Inflammatory macrophage treated with lipopolysaccharide for 4 hours (primary cell): ENCODE data around the gene HHAT.

Experiments
- DNase-seq: peaks from one replicate; pipeline ENCODE4 v3.0.0-alpha.2; 2020

The HHAT gene

DNA sequence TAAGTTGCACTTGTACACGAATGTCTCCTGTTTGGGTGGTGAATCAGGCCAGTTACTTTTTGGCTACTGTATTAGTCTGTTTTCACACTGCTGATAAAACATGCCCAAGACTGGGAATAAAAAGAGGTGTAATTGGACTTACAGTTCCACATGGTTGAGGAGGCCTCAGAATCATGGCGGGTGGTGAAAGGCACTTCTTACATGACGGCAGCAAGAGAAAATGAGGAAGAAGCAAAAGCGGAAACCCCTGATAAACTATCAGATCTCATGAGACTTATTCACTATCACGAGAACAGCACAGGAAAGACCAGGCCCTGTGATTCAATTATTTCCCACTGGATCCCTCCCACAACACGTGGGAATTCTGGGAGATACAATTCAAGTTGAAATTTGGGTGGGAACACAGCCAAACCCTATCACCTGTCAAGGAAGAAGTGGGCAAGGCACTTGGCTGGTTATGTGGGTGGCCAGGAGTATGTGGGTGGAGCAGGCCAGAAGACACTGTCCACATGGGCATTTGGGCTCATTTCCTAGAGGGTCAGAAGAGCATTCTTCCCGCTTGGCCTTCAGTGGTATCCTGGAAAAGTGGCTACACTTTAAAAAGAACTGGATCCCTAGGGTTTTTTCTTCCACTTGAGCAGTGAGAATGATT lies 228.8 kb downstream of the HHAT start:
- DNase-seq = no peak

- no peak for DNase-seq
Measured at GRCh38 chr1:210558302-210558701, 229.6 kb downstream of the HHAT start.

DNA sequence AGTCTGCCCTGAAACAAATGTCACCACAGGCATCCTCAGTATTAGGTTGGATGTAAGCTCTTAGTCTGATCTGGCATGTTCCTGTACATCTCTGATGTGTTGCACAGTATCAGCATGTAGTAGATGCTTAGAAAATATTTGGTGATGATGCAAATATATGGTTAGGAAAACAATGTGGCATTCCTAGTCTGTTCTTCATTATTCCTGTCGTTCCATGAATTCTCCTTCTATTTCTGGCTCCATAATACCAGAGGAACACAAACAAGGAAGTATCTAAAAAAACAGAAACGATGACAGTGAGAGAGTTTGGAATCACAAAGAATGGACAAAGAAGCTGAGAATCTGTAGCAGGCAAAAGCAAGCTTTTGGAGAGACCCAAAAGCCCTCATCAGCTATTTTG lies 236.6 kb downstream of the HHAT start:
- DNase-seq = no peak

DNA sequence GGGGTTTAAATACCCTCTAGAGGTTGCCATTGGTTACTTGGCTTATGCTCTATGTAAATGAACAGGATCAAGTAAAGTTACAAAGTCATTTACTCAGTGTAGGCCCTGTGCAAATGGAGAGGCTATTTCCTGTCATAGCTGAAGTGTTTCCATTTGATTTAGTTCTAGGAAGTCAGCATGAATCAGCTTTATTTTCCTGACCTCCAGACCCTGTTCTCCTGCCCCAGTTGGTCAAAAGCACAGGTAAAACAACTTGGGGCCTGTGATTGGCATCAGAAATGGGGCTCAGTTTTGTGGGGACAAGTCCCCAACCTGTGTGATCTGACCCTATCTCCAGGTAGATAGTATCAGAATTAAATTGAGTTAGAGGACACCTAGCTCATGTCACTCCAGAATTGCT lies 239.9 kb downstream of the HHAT start:
- DNase-seq = no peak

DNA sequence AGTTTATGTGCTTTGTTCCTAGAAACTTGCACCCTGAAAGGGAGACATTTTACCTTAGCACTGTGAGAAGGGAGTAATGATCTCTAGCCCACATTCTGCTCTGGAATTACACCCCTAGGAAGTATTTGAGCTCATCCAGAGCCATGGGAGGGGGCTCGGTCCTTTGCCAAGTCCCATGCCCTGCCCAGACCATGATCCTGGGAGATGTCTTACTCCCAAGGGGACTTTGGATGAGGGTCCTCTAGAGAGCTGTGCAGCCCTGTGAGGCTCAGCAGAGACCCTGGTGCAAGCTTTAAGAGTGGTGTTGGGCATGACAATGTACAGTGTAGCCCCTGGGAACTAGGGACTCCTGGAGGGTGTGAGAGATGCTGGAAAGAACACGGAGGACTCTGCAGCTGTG lies 241.4 kb downstream of the HHAT start:
- DNase-seq = no peak

DNA sequence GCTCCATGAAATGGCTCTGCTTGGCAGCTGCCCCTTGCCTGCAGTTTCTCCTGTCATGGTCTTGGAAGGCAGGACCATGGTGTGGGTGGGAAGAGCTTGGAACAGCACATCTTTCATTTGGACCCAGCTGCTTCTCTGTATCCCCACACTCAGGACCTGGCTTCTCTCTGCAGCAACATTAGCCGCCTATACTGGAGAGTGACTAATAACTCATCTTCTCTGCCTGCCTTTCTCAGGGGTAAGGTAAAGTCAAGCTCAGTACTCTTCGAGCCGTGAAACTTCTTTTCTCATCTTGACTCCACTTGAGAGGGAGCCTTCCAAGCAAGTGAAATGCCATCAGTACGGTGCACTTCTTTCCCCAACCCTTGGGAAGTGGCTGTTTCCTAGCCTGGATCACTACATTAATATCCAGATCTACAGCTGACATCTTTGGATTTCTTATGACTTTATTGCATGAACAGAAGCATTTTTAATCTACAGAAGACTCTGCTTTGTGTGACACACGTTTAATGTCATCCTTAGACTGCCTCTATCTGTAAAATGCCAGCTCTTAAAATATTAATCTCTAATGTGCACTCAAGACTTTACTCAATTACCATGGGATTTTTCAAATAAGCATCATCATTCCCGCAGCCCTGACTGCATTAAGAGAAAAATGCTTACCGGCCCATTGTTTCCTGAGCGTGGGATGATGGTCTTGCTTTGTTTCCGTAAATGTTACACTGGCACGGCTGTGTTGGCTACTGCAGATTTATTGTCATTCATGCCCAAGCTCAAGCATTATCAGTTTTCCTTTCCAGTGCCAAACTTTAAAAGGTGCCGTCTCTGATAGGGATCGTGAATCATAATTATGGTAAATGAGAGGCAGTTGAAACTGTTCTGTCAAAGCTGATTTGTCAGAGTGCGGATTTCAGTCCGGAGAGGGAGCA lies 242.9 kb downstream of the HHAT start:
- no peak for DNase-seq

GRCh38 chr1:210573141-210573540 lies 244.4 kb downstream of the HHAT start:
- DNase-seq = no peak

- DNase-seq = no peak
Measured at GRCh38 chr1:210582205-210582970, 253.7 kb downstream of the HHAT start.

DNA sequence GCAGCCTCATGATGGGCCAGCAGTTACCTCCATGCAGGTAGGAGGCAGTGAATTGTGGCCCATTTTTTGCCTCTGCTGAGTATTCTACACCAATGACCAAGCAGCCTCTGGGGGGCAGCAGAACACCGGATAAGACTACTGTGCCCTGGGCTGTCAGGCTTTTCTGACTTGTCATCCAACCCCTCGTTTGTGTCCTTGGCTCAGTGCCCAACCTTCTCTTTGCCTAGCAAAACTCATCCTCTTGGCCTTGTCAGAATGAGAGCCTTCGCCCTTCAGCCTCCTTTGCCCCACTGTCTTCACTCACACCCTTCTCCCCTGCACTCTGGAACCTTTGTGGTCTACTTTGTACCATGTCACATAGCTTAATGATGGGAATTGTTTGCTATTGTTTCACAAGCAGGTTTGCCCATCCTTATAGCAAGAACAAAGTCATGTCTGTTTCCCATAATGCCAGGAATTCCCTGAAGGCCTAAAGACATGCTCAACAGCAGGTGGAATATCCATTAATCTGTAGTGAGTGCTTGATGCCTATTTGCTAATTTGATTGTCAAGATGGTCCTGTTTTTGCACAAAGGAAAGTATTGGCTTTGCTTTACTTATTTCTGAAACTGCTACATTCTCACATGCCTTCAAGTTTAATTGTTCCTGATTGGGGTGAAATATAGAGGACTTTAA lies 255.9 kb downstream of the HHAT start:
- DNase-seq = peak; percentile 54

- no peak for DNase-seq
Measured at GRCh38 chr1:210586771-210587170, 258.1 kb downstream of the HHAT start.

GRCh38 chr1:210587566-210587965 lies 258.9 kb downstream of the HHAT start:
- DNase-seq = no peak

- no peak for DNase-seq
Measured at GRCh38 chr1:210588357-210588756, 259.7 kb downstream of the HHAT start.

- no peak for DNase-seq
Measured at GRCh38 chr1:210588946-210589345, 260.2 kb downstream of the HHAT start.

DNA sequence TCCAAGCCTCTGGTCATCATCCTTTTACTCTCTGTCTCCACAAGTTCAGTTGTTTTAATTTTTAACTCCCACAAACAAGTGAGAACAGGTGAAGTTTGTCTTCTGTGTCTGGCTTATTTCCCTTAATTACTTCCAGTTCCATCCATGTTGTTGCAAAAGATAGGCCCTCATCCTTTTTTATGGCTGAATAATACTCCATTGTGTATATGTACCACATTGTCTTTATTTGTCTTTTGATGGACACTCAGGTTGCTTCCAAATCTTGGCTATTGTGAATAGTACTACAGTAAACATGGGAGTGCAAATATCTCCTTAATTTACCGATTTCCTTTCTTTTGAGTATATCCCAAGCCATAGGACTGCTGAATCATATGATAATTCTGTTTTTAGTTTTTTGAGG lies 262.5 kb downstream of the HHAT start:
- no peak for DNase-seq

DNA sequence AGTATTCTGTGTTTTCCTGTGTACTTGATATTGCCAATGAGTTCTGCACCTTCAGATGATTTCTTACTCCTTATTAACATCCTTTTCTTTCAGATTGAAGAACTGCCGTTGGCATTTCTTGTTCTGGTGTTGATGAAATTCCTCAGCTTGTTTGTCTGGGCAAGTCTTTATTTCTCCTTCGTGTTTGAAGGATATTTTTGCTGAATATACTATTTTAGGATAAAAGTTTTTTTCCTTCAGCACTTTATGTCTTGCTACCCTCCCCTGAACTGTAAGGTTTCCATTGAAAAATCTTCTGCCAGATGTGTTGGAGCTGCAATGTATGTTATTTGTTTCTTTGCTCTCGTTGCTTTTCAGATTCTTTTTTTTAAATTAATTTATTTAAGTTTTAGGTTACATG lies 265.9 kb downstream of the HHAT start:
- no peak for DNase-seq

DNA sequence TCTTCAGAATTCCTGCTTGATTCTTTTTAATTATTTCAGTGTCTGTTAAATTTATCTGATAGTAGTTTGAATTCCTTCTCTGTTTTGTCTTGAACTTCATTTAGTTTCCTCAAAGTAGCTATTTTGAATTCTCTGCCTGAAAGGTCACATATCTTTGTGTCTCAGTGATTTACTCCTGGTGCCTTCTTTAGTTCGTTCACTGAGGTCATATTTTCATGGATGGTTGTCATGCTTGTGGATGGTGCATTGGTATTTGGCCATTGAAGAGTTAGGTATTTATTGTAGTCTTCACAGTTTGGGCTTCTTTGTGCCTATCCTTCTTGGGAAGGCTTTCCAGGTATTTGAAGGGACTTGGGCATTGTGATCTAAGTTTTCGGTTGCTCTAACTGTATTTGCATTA lies 267.9 kb downstream of the HHAT start:
- DNase-seq = no peak

- DNase-seq = peak; percentile 66
Measured at GRCh38 chr1:210597555-210598134, 268.9 kb downstream of the HHAT start.

DNA sequence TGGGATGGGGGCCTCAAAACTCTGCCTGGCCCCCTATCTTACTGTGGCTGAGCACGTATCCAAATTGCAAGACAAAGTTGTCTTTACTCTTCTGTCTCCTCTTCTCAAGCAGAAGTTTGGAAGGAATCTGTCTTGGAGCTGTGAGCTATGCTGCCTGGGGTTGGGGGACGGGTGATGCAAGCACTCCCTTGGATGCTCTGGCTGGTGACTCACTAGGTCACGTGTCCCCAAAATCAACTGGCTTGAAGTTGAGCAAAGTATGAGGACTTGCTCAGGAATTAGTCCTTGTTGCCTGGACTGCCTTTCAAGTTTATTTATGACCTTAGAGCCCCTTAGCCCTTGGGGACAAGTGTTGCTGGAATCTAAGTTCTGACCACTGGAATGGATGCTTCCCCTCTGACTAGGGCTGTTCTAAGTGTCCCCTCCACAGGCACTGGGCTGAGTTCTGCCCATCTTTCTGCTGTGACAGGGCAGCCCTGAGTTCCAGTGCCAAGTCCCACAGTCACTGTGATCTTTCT lies 269.5 kb downstream of the HHAT start:
- peak; percentile 55 for DNase-seq

DNA sequence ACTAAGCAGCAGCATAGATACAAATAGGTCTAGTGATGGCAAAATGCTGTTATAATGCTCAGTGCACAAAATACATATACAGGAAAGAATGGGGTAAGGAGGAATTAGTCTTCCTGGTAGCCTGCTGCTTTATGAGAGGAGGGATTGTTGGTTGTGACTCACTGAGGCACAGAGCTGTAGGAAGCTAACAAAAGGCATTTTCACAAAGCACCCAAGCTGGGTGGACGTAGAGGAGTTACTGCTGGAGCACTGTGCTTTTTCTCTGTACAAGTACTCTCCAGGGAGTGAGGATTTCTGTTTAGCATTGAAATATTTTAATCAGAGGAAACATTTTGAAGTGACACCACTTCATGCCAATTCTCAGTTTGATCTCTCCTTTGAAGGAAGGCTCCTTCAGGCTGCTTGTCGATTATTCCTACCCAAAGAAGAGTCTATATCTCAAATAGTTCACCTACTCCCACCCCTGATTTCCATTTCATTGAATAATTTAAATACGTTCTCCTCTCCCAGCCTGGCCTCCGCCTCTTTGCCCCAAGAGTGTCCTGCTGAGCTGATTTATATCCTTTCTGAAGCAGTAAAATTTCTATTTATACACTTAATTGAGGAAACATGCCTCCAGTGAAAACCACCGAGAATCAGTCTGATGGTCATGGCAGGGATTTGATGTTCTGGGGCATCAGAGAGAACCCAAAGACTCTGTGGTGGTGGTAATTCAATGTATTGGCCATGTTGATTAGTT lies 271.9 kb downstream of the HHAT start:
- no peak for DNase-seq

DNA sequence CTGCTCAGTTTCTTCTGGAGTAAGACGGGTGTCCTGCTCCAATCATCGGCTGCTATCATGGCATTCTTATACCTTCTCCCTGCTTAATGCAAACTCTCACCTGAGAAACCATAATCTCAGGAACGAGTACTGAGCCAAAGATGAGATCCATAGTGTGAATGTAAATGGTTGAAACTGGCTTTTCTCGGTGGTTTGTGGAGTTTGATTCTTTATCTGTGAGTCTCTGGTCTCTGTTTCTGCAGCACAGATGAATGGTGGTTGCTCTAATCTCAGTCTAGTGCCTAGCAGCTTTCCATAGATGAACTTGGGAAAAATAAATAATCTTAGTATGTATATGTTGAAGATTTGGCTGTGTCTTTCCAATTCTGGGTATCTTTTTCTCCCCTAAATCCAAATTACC lies 274.4 kb downstream of the HHAT start:
- DNase-seq = no peak

DNA sequence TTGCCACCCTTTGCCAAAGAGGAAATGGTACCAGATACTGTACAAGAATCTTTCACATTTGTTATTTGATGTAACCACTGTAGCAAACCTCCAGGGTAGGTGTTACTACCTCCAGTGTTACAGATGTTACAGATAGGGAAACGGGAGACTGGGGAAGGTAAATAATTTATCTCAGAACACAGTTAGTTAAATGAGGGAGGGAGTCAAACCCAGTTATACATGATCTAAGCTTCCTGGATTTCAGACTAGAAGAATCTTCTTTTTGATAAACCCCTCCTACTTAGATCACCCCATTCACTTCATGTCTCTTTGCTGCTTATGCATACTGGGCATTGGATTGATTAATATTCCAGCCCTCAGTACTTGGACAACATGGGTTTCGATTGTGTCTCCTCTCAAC lies 276.4 kb downstream of the HHAT start:
- no peak for DNase-seq

GRCh38 chr1:210607361-210607760 lies 278.7 kb downstream of the HHAT start:
- DNase-seq = no peak
